Erythroblast (primary cell): Measurements from ENCODE around the gene OR2T10.
"Not testable (repeated sequence)": the region's sequence is repeated elsewhere in the genome, so short reads cannot be mapped to it uniquely, and the experiment has no call there.

Experiments used
- GATA1 ChIP-seq: IDR thresholded peaks from 2 replicates; pipeline ENCODE4 v1.6.1; 2011; ENCODE audit warnings: low read depth, mild to moderate bottlenecking, control low read depth, low read length, moderate library complexity
- POLR2A ChIP-seq: IDR thresholded peaks from 2 replicates; pipeline ENCODE4 v1.6.1; 2011; ENCODE audit warnings: mild to moderate bottlenecking, low read length

- TF ChIP-seq POLR2A, GATA1: not testable (repeated sequence)
These were observed 47.7 kb upstream of the OR2T10 start, which contains the start of gene OR2T35 for GRCh38 chr1:248645178-248645577.
